Measurements from ENCODE around the gene GPR22. TPM values are rescaled to one million over a fixed set of nuclear protein-coding genes. Genes with fewer than 3 reads are reported as not detected.

GPR22 gene
- total and polyA plus RNA-seq, 4 donors: 0.50 TPM; not detected in 3

DNA sequence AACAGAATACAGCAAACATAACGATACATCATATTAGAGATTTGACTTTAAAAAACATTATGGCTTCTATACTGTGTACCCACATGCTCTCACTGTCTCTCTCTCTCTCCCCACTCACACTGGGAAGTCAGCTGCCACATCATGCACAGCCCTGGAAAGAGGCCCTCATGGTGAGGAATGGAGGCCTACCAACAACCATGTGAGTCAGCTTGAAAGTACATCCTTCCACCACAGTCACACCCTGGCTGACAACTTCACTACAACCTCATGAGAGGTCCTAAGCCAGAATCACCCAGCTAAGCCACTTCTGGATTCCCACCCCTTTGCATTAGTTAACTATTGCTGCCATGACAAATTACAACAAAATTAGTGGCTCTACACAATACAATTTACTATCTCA is 23.3 kb upstream of the GPR22 start:
- WGBS, 2 donors: 97 to 99% methylated on average over 1 of the region's 1 CpG
- peaks cover 0 to 2% of the 10 kb centered on the region in 2 donors for H3K36me3 ChIP-seq (ENCODE audit: control insufficient read depth in 1 of 2, insufficient read depth in 2 of 2, low read length in 1 of 2)
- DNase-seq: no peak
- H3K4me3 ChIP-seq (ENCODE audit: low read length in 2 of 2): no peak overlapping the region
- peaks cover 0 to 2% of the 10 kb centered on the region in 2 donors for H3K4me1 ChIP-seq (ENCODE audit: control insufficient read depth in 1 of 2, insufficient read depth in 2 of 2, low read length in 2 of 2)
- no peaks in the 10 kb centered on the region for H3K27me3 ChIP-seq (ENCODE audit: control insufficient read depth in 1 of 2, insufficient read depth in 2 of 2, low read length in 1 of 2)
- no peaks in the 10 kb centered on the region for H3K9me3 ChIP-seq (ENCODE audit: control insufficient read depth, low read length)
- H3K27ac ChIP-seq (ENCODE audit: low read depth in 1 of 2, low read length in 2 of 2): no peak overlapping the region
- intact Hi-C loops (cut with DNase I): no loop called here
- no peak for ATAC-seq (ENCODE audit: low FRiP score)

DNA sequence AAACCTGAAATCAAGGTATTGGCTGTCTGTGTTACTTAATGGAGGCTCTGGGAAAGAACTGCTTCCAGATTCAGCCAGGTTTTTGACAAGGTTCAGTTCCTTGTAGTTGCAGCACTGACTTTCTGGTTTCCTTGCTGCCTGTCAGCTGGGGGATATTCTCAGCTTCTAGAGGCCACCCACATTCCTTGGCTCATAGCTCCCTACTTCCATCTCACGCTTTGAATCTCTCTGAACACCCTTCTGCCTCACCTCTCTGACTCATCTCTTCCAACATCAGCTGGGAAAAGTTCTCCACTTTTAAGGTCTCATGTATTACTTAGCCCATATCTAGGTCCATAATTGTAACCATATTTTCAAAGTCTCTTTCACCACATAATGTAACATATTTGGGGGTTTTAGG is 22.9 kb upstream of the GPR22 start:
- Histone ChIP-seq H3K4me1 (ENCODE audit: control insufficient read depth in 1 of 2, insufficient read depth in 2 of 2, low read length in 2 of 2) (peaks cover 0 to 2% of the 10 kb centered on the region in 2 donors), H3K9me3 (ENCODE audit: control insufficient read depth, low read length) (no peaks in the 10 kb centered on the region), H3K27ac (ENCODE audit: low read depth in 1 of 2, low read length in 2 of 2) (no peak overlapping the region), H3K36me3 (ENCODE audit: control insufficient read depth in 1 of 2, insufficient read depth in 2 of 2, low read length in 1 of 2) (peaks cover 0 to 2% of the 10 kb centered on the region in 2 donors), H3K27me3 (ENCODE audit: control insufficient read depth in 1 of 2, insufficient read depth in 2 of 2, low read length in 1 of 2) (no peaks in the 10 kb centered on the region), H3K4me3 (ENCODE audit: low read length in 2 of 2) (no peak overlapping the region)
- ATAC-seq (ENCODE audit: low FRiP score) (no peak), DNase-seq (no peak)
- 95 to 100% methylated on average over 1 of the region's 1 CpG for WGBS, 2 donors
- intact Hi-C loops (cut with DNase I): no loop called here

DNA sequence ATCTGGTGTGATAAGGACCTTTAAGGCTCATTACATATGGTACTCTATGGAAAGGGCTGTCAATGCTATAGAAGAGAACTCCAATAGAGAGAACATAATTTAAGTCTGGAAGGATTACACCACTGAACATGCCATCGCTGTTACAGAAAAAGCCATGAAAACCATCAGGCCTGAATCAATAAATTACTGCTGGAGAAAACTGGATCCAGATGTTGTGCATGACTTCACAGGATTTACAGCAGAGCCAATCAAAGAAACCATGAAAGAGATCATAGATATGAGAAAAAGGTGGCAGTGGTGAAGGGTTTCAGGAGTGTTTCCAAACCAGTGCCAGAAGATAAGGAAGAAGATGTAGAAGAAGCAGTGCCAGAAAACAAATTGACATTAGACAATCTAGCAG is 18.9 kb upstream of the GPR22 start:
- intact Hi-C loops (cut with DNase I): no loop called here
- H3K27me3 ChIP-seq (ENCODE audit: control insufficient read depth in 1 of 2, insufficient read depth in 2 of 2, low read length in 1 of 2): no peaks in the 10 kb centered on the region
- 79 to 91% methylated on average over 1 of the region's 1 CpG for WGBS, 2 donors
- no peak for DNase-seq
- no peak for ATAC-seq (ENCODE audit: low FRiP score)
- H3K36me3 ChIP-seq (ENCODE audit: control insufficient read depth in 1 of 2, insufficient read depth in 2 of 2, low read length in 1 of 2): peaks cover 0 to 2% of the 10 kb centered on the region in 2 donors
- no peak overlapping the region for H3K4me3 ChIP-seq (ENCODE audit: low read length in 2 of 2)
- no peak overlapping the region for H3K27ac ChIP-seq (ENCODE audit: low read depth in 1 of 2, low read length in 2 of 2)
- H3K9me3 ChIP-seq (ENCODE audit: control insufficient read depth, low read length): no peaks in the 10 kb centered on the region
- peaks cover 0 to 2% of the 10 kb centered on the region in 2 donors for H3K4me1 ChIP-seq (ENCODE audit: control insufficient read depth in 1 of 2, insufficient read depth in 2 of 2, low read length in 2 of 2)

DNA sequence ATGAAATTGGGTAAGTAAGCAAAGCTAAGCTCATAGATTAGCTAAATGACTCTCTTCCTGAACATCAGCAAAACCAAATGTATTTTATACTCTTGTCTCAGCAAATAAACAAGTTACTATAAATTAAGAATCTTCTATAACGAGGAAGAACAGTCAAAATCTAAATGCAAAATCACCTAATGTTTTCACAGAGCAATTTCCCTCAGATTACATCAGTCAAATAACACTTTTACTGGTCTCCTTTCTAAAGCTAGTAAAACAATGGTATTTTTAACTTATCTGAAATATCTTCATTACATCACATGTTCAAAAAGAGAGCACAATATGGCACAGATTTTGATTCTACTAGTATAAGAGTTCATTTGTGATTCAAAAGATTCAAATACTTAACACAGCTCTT is 16.5 kb upstream of the GPR22 start:
- WGBS, 2 donors: 61 to 68% methylated on average over 1 of the region's 1 CpG
- Histone ChIP-seq H3K36me3 (ENCODE audit: control insufficient read depth in 1 of 2, insufficient read depth in 2 of 2, low read length in 1 of 2) (peaks cover 0 to 2% of the 10 kb centered on the region in 2 donors), H3K27ac (ENCODE audit: low read depth in 1 of 2, low read length in 2 of 2) (no peak overlapping the region), H3K4me1 (ENCODE audit: control insufficient read depth in 1 of 2, insufficient read depth in 2 of 2, low read length in 2 of 2) (no peaks in the 10 kb centered on the region), H3K4me3 (ENCODE audit: low read length in 2 of 2) (no peak overlapping the region), H3K9me3 (ENCODE audit: control insufficient read depth, low read length) (no peaks in the 10 kb centered on the region), H3K27me3 (ENCODE audit: control insufficient read depth in 1 of 2, insufficient read depth in 2 of 2, low read length in 1 of 2) (no peaks in the 10 kb centered on the region)
- intact Hi-C loops (cut with DNase I): no loop called here
- DNase-seq (no peak), ATAC-seq (ENCODE audit: low FRiP score) (no peak)

DNA sequence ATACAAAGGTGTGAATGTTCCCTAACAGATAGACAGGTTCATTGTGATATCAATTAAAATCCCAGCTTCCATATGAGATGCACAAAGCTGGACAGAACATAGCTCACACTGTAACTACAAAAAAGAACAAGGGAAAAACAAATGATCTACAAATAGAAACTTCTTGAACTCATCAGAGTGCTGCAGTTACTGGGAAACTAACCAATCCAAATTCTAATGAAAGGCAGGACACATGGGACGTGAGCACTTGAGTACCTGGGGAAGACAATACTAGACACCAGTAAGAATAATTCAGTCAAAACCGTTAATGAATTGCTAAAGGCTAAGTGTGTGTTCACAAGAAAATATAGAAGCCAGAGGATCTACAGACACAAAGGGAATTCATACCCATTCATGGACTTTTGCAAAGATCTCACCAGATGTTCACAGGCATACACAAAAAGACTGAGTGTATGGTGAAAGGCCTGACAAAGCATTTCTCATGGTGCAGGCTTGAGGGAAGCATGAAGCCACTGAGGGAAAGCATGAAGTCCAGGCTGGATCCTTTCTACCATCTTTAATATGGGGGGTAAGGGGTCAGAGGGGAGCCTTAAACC is 7.8 kb upstream of the GPR22 start:
- Histone ChIP-seq H3K4me3 (ENCODE audit: low read length in 2 of 2) (no peak overlapping the region), H3K27ac (ENCODE audit: low read depth in 1 of 2, low read length in 2 of 2) (no peak overlapping the region), H3K27me3 (ENCODE audit: control insufficient read depth in 1 of 2, insufficient read depth in 2 of 2, low read length in 1 of 2) (no peaks in the 10 kb centered on the region), H3K36me3 (ENCODE audit: control insufficient read depth in 1 of 2, insufficient read depth in 2 of 2, low read length in 1 of 2) (no peaks in the 10 kb centered on the region), H3K9me3 (ENCODE audit: control insufficient read depth, low read length) (no peaks in the 10 kb centered on the region), H3K4me1 (ENCODE audit: control insufficient read depth in 1 of 2, insufficient read depth in 2 of 2, low read length in 2 of 2) (peaks cover 0 to 3% of the 10 kb centered on the region in 2 donors)
- intact Hi-C loops (cut with DNase I): loop anchor here (2.0 to 10.0 kb wide), 4 partner anchors 263 to 415 kb away; no protein-coding TSS in a partner anchor
- DNase-seq (no peak), ATAC-seq (ENCODE audit: low FRiP score) (no peak)
- 72 to 75% methylated on average over 2 of the region's 2 CpGs for WGBS, 2 donors

DNA sequence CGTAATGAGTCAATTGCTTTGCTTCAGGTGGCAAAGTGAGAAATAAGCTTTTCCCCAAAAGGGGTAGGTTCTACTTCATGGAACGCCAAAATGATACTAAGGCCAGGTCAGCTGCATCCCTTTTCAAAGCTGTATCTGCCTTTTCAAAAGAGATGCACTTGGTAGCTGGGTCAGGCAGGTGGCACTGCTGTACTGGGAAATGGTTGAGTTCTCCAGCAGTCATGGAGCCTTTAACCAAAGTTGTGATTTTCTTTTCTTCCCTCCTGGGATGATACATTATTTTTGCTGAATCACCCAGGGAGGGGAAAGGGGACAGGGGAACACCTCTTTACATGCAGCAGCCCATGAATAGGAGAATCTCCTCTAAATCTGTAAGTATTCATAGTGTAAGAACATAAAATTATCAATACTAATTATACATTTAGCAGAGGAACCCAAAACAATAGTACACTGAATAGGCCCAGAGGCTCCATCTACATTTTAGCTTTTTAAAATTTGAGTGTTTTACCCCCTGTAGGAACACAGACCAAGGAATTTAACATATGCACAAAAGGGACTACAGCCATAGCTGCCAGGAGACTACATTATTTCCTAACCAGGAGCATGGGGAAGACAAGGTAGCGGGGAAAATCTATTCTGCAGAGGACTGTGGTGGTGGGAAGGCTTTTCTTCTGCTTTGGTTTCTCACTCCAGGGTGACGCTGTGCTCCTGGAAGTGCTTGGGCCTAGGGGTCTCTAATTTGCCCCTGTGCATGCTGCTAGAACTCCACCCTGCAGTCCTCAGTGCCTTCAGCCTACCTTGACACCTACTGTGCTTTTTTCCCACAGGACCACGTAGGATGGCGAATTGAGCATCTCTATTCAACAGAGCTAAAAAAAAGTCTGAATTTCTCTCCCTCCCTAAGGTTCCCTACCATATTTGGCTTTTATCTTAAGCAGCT is 6.4 kb upstream of the GPR22 start:
- intact Hi-C loops (cut with DNase I): loop anchor here (2.0 to 10.0 kb wide), 4 partner anchors 261 to 414 kb away; no protein-coding TSS in a partner anchor
- H3K4me1 ChIP-seq (ENCODE audit: control insufficient read depth in 1 of 2, insufficient read depth in 2 of 2, low read length in 2 of 2): peaks cover 0 to 3% of the 10 kb centered on the region in 2 donors
- 76 to 78% methylated on average over 6 of the region's 6 CpGs for WGBS, 2 donors
- no peaks in the 10 kb centered on the region for H3K36me3 ChIP-seq (ENCODE audit: control insufficient read depth in 1 of 2, insufficient read depth in 2 of 2, low read length in 1 of 2)
- DNase-seq: peak in 1 of 2 donors; percentile 57
- H3K4me3 ChIP-seq (ENCODE audit: low read length in 2 of 2): no peak overlapping the region
- no peak overlapping the region for H3K27ac ChIP-seq (ENCODE audit: low read depth in 1 of 2, low read length in 2 of 2)
- H3K9me3 ChIP-seq (ENCODE audit: control insufficient read depth, low read length): no peaks in the 10 kb centered on the region
- no peaks in the 10 kb centered on the region for H3K27me3 ChIP-seq (ENCODE audit: control insufficient read depth in 1 of 2, insufficient read depth in 2 of 2, low read length in 1 of 2)
- ATAC-seq (ENCODE audit: low FRiP score): peak; percentile 90

DNA sequence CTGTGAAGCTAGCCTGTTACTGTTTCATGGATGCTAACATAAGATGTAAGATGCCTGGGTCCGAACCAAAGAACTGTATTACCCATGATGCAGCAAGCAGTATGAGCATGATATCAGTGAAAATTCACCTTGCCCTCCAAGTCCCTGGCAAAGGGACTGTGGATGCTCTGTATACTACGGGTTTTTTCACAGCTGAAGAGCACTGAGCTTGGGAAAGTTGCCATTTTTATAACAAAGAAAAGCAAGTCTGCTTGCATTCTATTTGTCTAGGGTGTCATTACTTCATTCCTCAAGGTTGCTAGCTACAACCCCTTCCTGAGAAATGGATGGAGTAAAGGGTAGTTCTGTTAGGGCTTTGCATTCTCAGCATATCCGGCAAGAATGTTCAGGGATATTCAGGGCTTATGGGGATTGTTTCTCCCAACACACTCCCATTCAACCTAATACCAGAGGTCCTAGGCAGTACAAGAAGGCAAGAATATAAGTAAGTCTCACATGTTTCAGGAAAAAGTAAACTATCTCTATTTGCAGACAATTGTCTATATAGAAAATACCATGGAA is 5.1 kb upstream of the GPR22 start:
- Histone ChIP-seq H3K4me1 (ENCODE audit: control insufficient read depth in 1 of 2, insufficient read depth in 2 of 2, low read length in 2 of 2) (peaks cover 0 to 3% of the 10 kb centered on the region in 2 donors), H3K27ac (ENCODE audit: low read depth in 1 of 2, low read length in 2 of 2) (no peak overlapping the region), H3K4me3 (ENCODE audit: low read length in 2 of 2) (no peak overlapping the region), H3K27me3 (ENCODE audit: control insufficient read depth in 1 of 2, insufficient read depth in 2 of 2, low read length in 1 of 2) (no peaks in the 10 kb centered on the region), H3K9me3 (ENCODE audit: control insufficient read depth, low read length) (no peaks in the 10 kb centered on the region), H3K36me3 (ENCODE audit: control insufficient read depth in 1 of 2, insufficient read depth in 2 of 2, low read length in 1 of 2) (no peaks in the 10 kb centered on the region)
- no peak for ATAC-seq (ENCODE audit: low FRiP score)
- 69 to 73% methylated on average over 3 of the region's 3 CpGs for WGBS, 2 donors
- no peak for DNase-seq
- intact Hi-C loops (cut with DNase I): loop anchor here (5.0 to 10.0 kb wide), 2 partner anchors 410 to 413 kb away; no protein-coding TSS in a partner anchor

DNA sequence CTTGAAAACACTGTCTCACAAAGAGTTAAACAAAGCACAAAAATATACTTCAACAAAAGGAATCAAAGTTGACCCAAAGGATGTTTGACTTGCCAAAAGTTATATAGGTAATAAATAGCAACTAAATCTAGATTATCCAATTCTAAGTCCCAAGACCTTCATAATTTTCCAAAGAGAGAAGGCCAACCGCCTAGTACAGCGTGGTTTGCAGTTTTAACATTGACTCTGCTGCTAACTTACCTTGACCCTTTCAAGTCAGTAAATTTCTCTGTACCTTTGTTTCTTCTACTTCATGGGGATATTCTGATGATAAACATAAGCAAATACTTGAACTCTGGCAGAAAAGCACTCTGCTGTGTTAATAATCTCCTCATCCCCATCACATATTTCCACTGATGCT is 1.9 kb upstream of the GPR22 start:
- intact Hi-C loops (cut with DNase I): loop anchor here in 1 of 2 donors (10.0 kb wide), 1 partner anchor 407 kb away; no protein-coding TSS in a partner anchor
- Histone ChIP-seq H3K27ac (ENCODE audit: low read depth in 1 of 2, low read length in 2 of 2) (no peak overlapping the region), H3K9me3 (ENCODE audit: control insufficient read depth, low read length) (no peaks in the 10 kb centered on the region), H3K27me3 (ENCODE audit: control insufficient read depth in 1 of 2, insufficient read depth in 2 of 2, low read length in 1 of 2) (no peaks in the 10 kb centered on the region), H3K36me3 (ENCODE audit: control insufficient read depth in 1 of 2, insufficient read depth in 2 of 2, low read length in 1 of 2) (no peaks in the 10 kb centered on the region), H3K4me3 (ENCODE audit: low read length in 2 of 2) (no peak overlapping the region), H3K4me1 (ENCODE audit: control insufficient read depth in 1 of 2, insufficient read depth in 2 of 2, low read length in 2 of 2) (peaks cover 0 to under 1% of the 10 kb centered on the region in 2 donors)
- DNase-seq (no peak), ATAC-seq (ENCODE audit: low FRiP score) (no peak)
- WGBS, 2 donors: 86 to 89% methylated on average over 2 of the region's 2 CpGs
